Nephron progenitor cell (in vitro differentiated cells): ENCODE measurements around the gene GPR27.

ENCODE experiments used
- DNase-seq: peaks from one replicate; pipeline ENCODE4 v3.0.0; 2021
- H3K27ac Mint-ChIP-seq: 2 replicates; pipeline ENCODE4 v1.8.0; 2021; ENCODE audit warnings: mild to moderate bottlenecking, moderate library complexity, mixed read lengths
- H3K27me3 Mint-ChIP-seq: 2 replicates; pipeline ENCODE4 v1.8.0; 2021; ENCODE audit warnings: mild to moderate bottlenecking, low read depth, mixed read lengths; ENCODE audit not compliant: poor library complexity
- H3K36me3 Mint-ChIP-seq: 2 replicates; pipeline ENCODE4 v1.8.0; 2021; ENCODE audit warnings: low read depth, mixed read lengths
- H3K4me1 Mint-ChIP-seq: 2 replicates; pipeline ENCODE4 v1.8.0; 2021; ENCODE audit warnings: mixed read lengths
- H3K4me3 Mint-ChIP-seq: 2 replicates; pipeline ENCODE4 v1.8.0; 2021; ENCODE audit warnings: mild to moderate bottlenecking, moderate library complexity, mixed read lengths
- H3K9me3 Mint-ChIP-seq: 2 replicates; pipeline ENCODE4 v1.8.0; 2021; ENCODE audit warnings: mild to moderate bottlenecking, moderate library complexity, mixed read lengths
- CTCF ChIP-seq: fragments of 200-600 bp; sonication (generic); IDR thresholded peaks from 2 replicates; pipeline ENCODE4 v1.5.0; 2021; ENCODE audit warnings: antibody characterized with exemption

Gene GPR27

GRCh38 chr3:71753701-71754609 lies at the start of gene GPR27:
Gene GPR27 (plus strand): TSS chr3:71753855. CDS start chr3:71754050, 195 bp downstream.
- Mint-ChIP-seq H3K27me3 (peaks cover 81% of the 10 kb centered on the region), H3K27ac (no peak within 1 kb of the TSS), H3K4me1 (peaks cover 21% of the 10 kb centered on the region), H3K9me3 (peaks cover 20% of the 10 kb centered on the region), H3K4me3 (peak within 1 kb of the TSS; percentile 84), H3K36me3 (peaks cover 9% of the 10 kb centered on the region)
- TF ChIP-seq CTCF = no peak
- peak; percentile 55 for DNase-seq

GRCh38 chr3:71704915-71705314 lies 48.7 kb upstream of the GPR27 start:
- no peak for DNase-seq
- Mint-ChIP-seq H3K4me1 (peaks cover 39% of the 10 kb centered on the region), H3K9me3 (no peaks in the 10 kb centered on the region)

GRCh38 chr3:71705681-71706080 lies 48.0 kb upstream of the GPR27 start:
- Mint-ChIP-seq H3K9me3 (no peaks in the 10 kb centered on the region), H3K27me3 (peaks cover 3% of the 10 kb centered on the region), H3K4me1 (peaks cover 39% of the 10 kb centered on the region), H3K27ac (no peak overlapping the region), H3K4me3 (no peak overlapping the region), H3K36me3 (no peaks in the 10 kb centered on the region)
- DNase-seq = no peak
- no peak for TF ChIP-seq CTCF

More at GRCh38 chr3:71704915-71705314, 48.7 kb upstream of the GPR27 start:
- Mint-ChIP-seq H3K27me3 (peaks cover 3% of the 10 kb centered on the region), H3K27ac (no peak overlapping the region), H3K4me3 (no peak overlapping the region), H3K36me3 (no peaks in the 10 kb centered on the region)
- TF ChIP-seq CTCF = no peak

GRCh38 chr3:71707595-71707994 lies 46.1 kb upstream of the GPR27 start:
- TF ChIP-seq CTCF = no peak
- Mint-ChIP-seq H3K4me1 (peaks cover 30% of the 10 kb centered on the region), H3K4me3 (no peak overlapping the region), H3K27me3 (peaks cover 3% of the 10 kb centered on the region), H3K9me3 (no peaks in the 10 kb centered on the region), H3K36me3 (no peaks in the 10 kb centered on the region), H3K27ac (no peak overlapping the region)
- no peak for DNase-seq

- peaks cover 28% of the 10 kb centered on the region for H3K4me1 Mint-ChIP-seq
- H3K36me3 Mint-ChIP-seq = no peaks in the 10 kb centered on the region
- H3K9me3 Mint-ChIP-seq = no peaks in the 10 kb centered on the region
- H3K27me3 Mint-ChIP-seq = peaks cover 3% of the 10 kb centered on the region
- H3K27ac Mint-ChIP-seq = no peak overlapping the region
- DNase-seq = no peak
- TF ChIP-seq CTCF = no peak
- no peak overlapping the region for H3K4me3 Mint-ChIP-seq
Measured at GRCh38 chr3:71708476-71709105, 45.1 kb upstream of the GPR27 start.
